Body of pancreas (tissue), 4 donors: ENCODE data around the gene ADPRS.

Source experiments
- CTCF ChIP-seq, 7 experiments: fragments of 450-650 bp in 4 of 7; fragments of 200-600 bp in 3 of 7; sonication (generic) in 3 of 7; IDR thresholded peaks; one replicate each; pipeline ENCODE4 v1.5.1; 2016 to 2019; ENCODE audit warnings: antibody characterized with exemption in 7 of 7
- POLR2A ChIP-seq, 3 donors: fragments of 450-650 bp; IDR thresholded peaks; one replicate each; pipeline ENCODE4 v1.6.1; 2016; ENCODE audit warnings: antibody characterized with exemption in 3 of 3, mild to moderate bottlenecking in 2 of 3

- TF ChIP-seq POLR2A (IDR thresholded peaks at IDR 0.05) (no peak), CTCF (IDR thresholded peaks at IDR 0.05) (no peak)
Observed at GRCh38 chr1:36124404-36125128, 35.9 kb downstream of the ADPRS start.
